ENCODE data around the gene TNS2.

GRCh38 chr12:53067074-53067992, 17.5 kb downstream of the TNS2 start:
- TF ChIP-seq CTCF (IDR thresholded peaks at IDR 0.05; ENCODE audit: low read length) (no peak), EZH2 (IDR thresholded peaks at IDR 0.05; ENCODE audit: borderline replicate concordance, low read length) (no peak)
